Common myeloid progenitor, CD34-positive (primary cell): ENCODE results near the gene ZNF79.

ENCODE experiments used
- CTCF ChIA-PET: fragments of 350-600 bp; sonication (Branson Sonifier 250); formaldehyde crosslinking; loops from one replicate; lab custom pipeline; 2021; ENCODE audit warnings: antibody characterized with exemption; lab: Charles Lee
- POLR2A ChIA-PET: fragments of 350-600 bp; sonication (Branson Sonifier 250); formaldehyde crosslinking; loops from one replicate; lab custom pipeline; 2021; ENCODE audit warnings: antibody characterized with exemption; lab: Charles Lee
- DNase-seq, 3 donors: peaks; one replicate each; pipeline versions ENCODE4 v3.0.0 to v3.0.0-alpha.2; 2013
- H3K27ac ChIP-seq, 2 experiments: 1 replicate in 1 of 2; 2 replicates in 1 of 2; pipeline ENCODE4 v1.7.0; 2013; ENCODE audit warnings: inconsistent platforms in 2 of 2, low read length in 2 of 2, mild to moderate bottlenecking in 2 of 2, low read depth in 1 of 2, moderate library complexity in 1 of 2; ENCODE audit not compliant: severe bottlenecking in 2 of 2, insufficient read depth in 1 of 2, poor library complexity in 1 of 2
- H3K27me3 ChIP-seq, 5 experiments: replicated peaks in 2 of 5; 1 replicate in 3 of 5; 2 replicates in 2 of 5; pipeline versions ENCODE4 v1.6.1 to v1.7.0; 2013; ENCODE audit warnings: low read length in 4 of 5, mild to moderate bottlenecking in 2 of 5, moderate library complexity in 2 of 5, inconsistent platforms in 1 of 5; ENCODE audit not compliant: insufficient read depth in 5 of 5, control insufficient read depth in 4 of 5
- H3K36me3 ChIP-seq, 4 experiments: 1 replicate in 2 of 4; 2 replicates in 2 of 4; pipeline versions ENCODE4 v1.6.1 to v1.7.0; 2013; ENCODE audit warnings: low read length in 3 of 4, control low read depth in 1 of 4, mild to moderate bottlenecking in 1 of 4; ENCODE audit not compliant: control insufficient read depth in 4 of 4, insufficient read depth in 4 of 4
- H3K4me1 ChIP-seq, 4 experiments: 1 replicate in 3 of 4; 2 replicates in 1 of 4; pipeline versions ENCODE4 v1.6.1 to v1.7.1; 2013; ENCODE audit warnings: low read length in 3 of 4, mild to moderate bottlenecking in 3 of 4, control low read depth in 1 of 4, inconsistent platforms in 1 of 4, moderate library complexity in 1 of 4; ENCODE audit not compliant: control insufficient read depth in 4 of 4, insufficient read depth in 4 of 4; ENCODE audit errors: control extremely low read depth in 1 of 4
- H3K4me3 ChIP-seq, 7 experiments: 1 replicate in 4 of 7; 2 replicates in 3 of 7; pipeline versions ENCODE4 v1.5.1 to v1.7.0; 2013; ENCODE audit warnings: mild to moderate bottlenecking in 7 of 7, low read length in 6 of 7, moderate library complexity in 6 of 7, inconsistent platforms in 2 of 7, low read depth in 2 of 7, control low read depth in 1 of 7; ENCODE audit not compliant: insufficient read depth in 4 of 7, control insufficient read depth in 1 of 7; ENCODE audit errors: extremely low read depth in 1 of 7
- H3K9me3 ChIP-seq, 5 experiments: 1 replicate in 4 of 5; 2 replicates in 1 of 5; pipeline versions ENCODE4 v1.6.1 to v1.7.1; 2013; ENCODE audit warnings: low read length in 4 of 5, mild to moderate bottlenecking in 2 of 5, inconsistent platforms in 1 of 5, low read depth in 1 of 5, moderate library complexity in 1 of 5; ENCODE audit not compliant: control insufficient read depth in 4 of 5, insufficient read depth in 2 of 5; ENCODE audit errors: control extremely low read depth in 1 of 5
- WGBS: methylation state at CpG from one replicate; pipeline ENCODE4 v1.1.5; 2013; ENCODE audit not compliant: insufficient coverage; 5-methylcytosine and 5-hydroxymethylcytosine counted together

The ZNF79 gene

GRCh38 chr9:127397646-127398274 lies 26.4 kb upstream of the ZNF79 start:
- peaks cover 0 to 24% (median 22%) of the 10 kb centered on the region in 4 experiments for H3K4me1 ChIP-seq
- 1% methylated on average over 35 of the region's 55 CpGs for WGBS
- peak overlapping the region in 1 of 2 experiments; percentile 14 for H3K27ac ChIP-seq

GRCh38 chr9:127398275-127398647 lies 25.9 kb upstream of the ZNF79 start:
- CTCF ChIA-PET, result interaction anchor here (1.1 to 1.4 kb wide), 5 partner anchors 10 to 183 kb away, joined by 3 to 4 read pairs (median 3); no protein-coding TSS in a partner anchor
- Histone ChIP-seq H3K4me1 (peaks cover 0 to 25% (median 22%) of the 10 kb centered on the region in 4 experiments), H3K27me3 (peaks cover 0 to 19% (median 11%) of the 10 kb centered on the region in 5 experiments), H3K36me3 (no peaks in the 10 kb centered on the region), H3K4me3 (peak overlapping the region in 6 of 7 experiments; percentile 43 to 78 (median 66)), H3K9me3 (no peaks in the 10 kb centered on the region), H3K27ac (no peak overlapping the region)
- WGBS, result 52% methylated on average over 4 of the region's 5 CpGs
- POLR2A ChIA-PET, result no interaction called here
- no peak for DNase-seq

More at GRCh38 chr9:127397646-127398274, 26.4 kb upstream of the ZNF79 start:
- peak; percentile 34 to 46 (median 40) for DNase-seq
- peaks cover 0 to 19% (median 14%) of the 10 kb centered on the region in 5 experiments for H3K27me3 ChIP-seq
- CTCF ChIA-PET, result interaction anchor here (1.0 to 1.7 kb wide), 6 partner anchors 9 to 183 kb away, joined by 3 to 5 read pairs (median 4); no protein-coding TSS in a partner anchor
- H3K36me3 ChIP-seq, result no peaks in the 10 kb centered on the region
- peak overlapping the region; percentile 32 to 78 (median 66) for H3K4me3 ChIP-seq
- POLR2A ChIA-PET, result interaction anchor here (1.2 kb wide), 1 partner anchor 53 kb away, joined by 5 read pairs; no protein-coding TSS in a partner anchor
- no peaks in the 10 kb centered on the region for H3K9me3 ChIP-seq

GRCh38 chr9:127398715-127399400 lies 25.3 kb upstream of the ZNF79 start:
- no peak for DNase-seq
- Histone ChIP-seq H3K4me3 (no peak overlapping the region), H3K36me3 (peaks cover 0 to 3% (median under 1%) of the 10 kb centered on the region in 4 experiments), H3K4me1 (peaks cover 0 to 25% (median 22%) of the 10 kb centered on the region in 4 experiments), H3K9me3 (no peaks in the 10 kb centered on the region), H3K27ac (no peak overlapping the region), H3K27me3 (peaks cover 0 to 19% (median 11%) of the 10 kb centered on the region in 5 experiments)
- POLR2A ChIA-PET, result no interaction called here
- CTCF ChIA-PET, result interaction anchor here (0.7 to 1.6 kb wide), 7 partner anchors 9 to 184 kb away, joined by 3 to 6 read pairs (median 3); no protein-coding TSS in a partner anchor
- 91% methylated on average over 9 of the region's 13 CpGs for WGBS

GRCh38 chr9:127399736-127400269 lies 24.4 kb upstream of the ZNF79 start:
- Histone ChIP-seq H3K9me3 (no peaks in the 10 kb centered on the region), H3K27ac (no peak overlapping the region), H3K36me3 (peaks cover 0 to 5% (median 1%) of the 10 kb centered on the region in 4 experiments), H3K4me3 (no peak overlapping the region), H3K27me3 (peaks cover 0 to 19% (median 11%) of the 10 kb centered on the region in 5 experiments), H3K4me1 (peaks cover 0 to 25% (median 22%) of the 10 kb centered on the region in 4 experiments)
- 97% methylated on average over 9 of the region's 14 CpGs for WGBS
- CTCF ChIA-PET, result interaction anchor here (1.0 to 2.3 kb wide), 3 partner anchors 10 to 185 kb away, joined by 3 to 6 read pairs (median 6); no protein-coding TSS in a partner anchor
- no peak for DNase-seq
- POLR2A ChIA-PET, result interaction anchor here (0.6 kb wide), 1 partner anchor 1564 kb away, joined by 5 read pairs; no protein-coding TSS in a partner anchor

- ChIA-PET POLR2A (no interaction called here), CTCF (interaction anchor here (1.3 kb wide), 1 partner anchor 15 kb away, joined by 4 read pairs; no protein-coding TSS in a partner anchor)
- H3K4me3 ChIP-seq, result no peak overlapping the region
- H3K9me3 ChIP-seq, result no peaks in the 10 kb centered on the region
- WGBS, result 74% methylated on average over 10 of the region's 18 CpGs
- H3K27ac ChIP-seq, result no peak overlapping the region
- H3K4me1 ChIP-seq, result peaks cover 0 to 18% (median 11%) of the 10 kb centered on the region in 4 experiments
- H3K27me3 ChIP-seq, result peaks cover 0 to 11% (median 7%) of the 10 kb centered on the region in 5 experiments
- peaks cover 0 to 12% (median 4%) of the 10 kb centered on the region in 4 experiments for H3K36me3 ChIP-seq
- DNase-seq, result peak in 2 of 3 donors; percentile 58 to 67
Measured at GRCh38 chr9:127402401-127403090, 21.6 kb upstream of the ZNF79 start.

- WGBS, result 94% methylated on average over 18 of the region's 22 CpGs
- H3K36me3 ChIP-seq, result peaks cover 0 to 12% (median 4%) of the 10 kb centered on the region in 4 experiments
- H3K27me3 ChIP-seq, result peaks cover 0 to 6% (median 2%) of the 10 kb centered on the region in 5 experiments
- H3K4me1 ChIP-seq, result peaks cover 0 to 8% (median 1%) of the 10 kb centered on the region in 4 experiments
- ChIA-PET CTCF (interaction anchor here (0.5 to 1.3 kb wide), 2 partner anchors 14 to 436 kb away, joined by 3 to 4 read pairs; no protein-coding TSS in a partner anchor), POLR2A (no interaction called here)
- no peak for DNase-seq
- H3K9me3 ChIP-seq, result no peaks in the 10 kb centered on the region
- H3K4me3 ChIP-seq, result no peak overlapping the region
- H3K27ac ChIP-seq, result no peak overlapping the region
Measured at GRCh38 chr9:127403507-127404192, 20.5 kb upstream of the ZNF79 start.
